Central memory CD8-positive, alpha-beta T cell (primary cell): ENCODE results near the gene CAMSAP1.
A peak's percentile ranks its signal among the peaks of the same experiment; 100 is the strongest.

ENCODE experiments used
- ATAC-seq: fragments of 150-1000 bp; cut with Tn5 transposase; replicated peaks from 2 replicates; pipeline ENCODE4 v1.10.0; 2022; ENCODE audit warnings: mild to moderate bottlenecking, moderate FRiP score, moderate number of reproducible peaks; ENCODE audit not compliant: poor library complexity, severe bottlenecking; ENCODE audit errors: extremely low read depth
- DNase-seq, 2 donors: peaks; one replicate each; pipeline ENCODE4 v3.0.0; 2021; ENCODE audit warnings: low spot score in 2 of 2
- H3K27ac Mint-ChIP-seq: one replicate; pipeline ENCODE4 v1.8.0; 2022; ENCODE audit warnings: low read depth, mild to moderate bottlenecking, moderate library complexity, mixed read lengths
- H3K27me3 Mint-ChIP-seq: one replicate; pipeline ENCODE4 v1.8.0; 2022; ENCODE audit warnings: mixed read lengths
- H3K36me3 Mint-ChIP-seq: one replicate; pipeline ENCODE4 v1.8.0; 2022; ENCODE audit warnings: mild to moderate bottlenecking, moderate library complexity, mixed read lengths; ENCODE audit not compliant: insufficient read depth
- H3K4me1 Mint-ChIP-seq: one replicate; pipeline ENCODE4 v1.8.0; 2022; ENCODE audit warnings: mixed read lengths
- H3K4me3 Mint-ChIP-seq: one replicate; pipeline ENCODE4 v1.8.0; 2022; ENCODE audit warnings: mild to moderate bottlenecking, moderate library complexity, mixed read lengths
- H3K9me3 Mint-ChIP-seq: one replicate; pipeline ENCODE4 v1.8.0; 2022; ENCODE audit warnings: mixed read lengths

Gene CAMSAP1

DNA sequence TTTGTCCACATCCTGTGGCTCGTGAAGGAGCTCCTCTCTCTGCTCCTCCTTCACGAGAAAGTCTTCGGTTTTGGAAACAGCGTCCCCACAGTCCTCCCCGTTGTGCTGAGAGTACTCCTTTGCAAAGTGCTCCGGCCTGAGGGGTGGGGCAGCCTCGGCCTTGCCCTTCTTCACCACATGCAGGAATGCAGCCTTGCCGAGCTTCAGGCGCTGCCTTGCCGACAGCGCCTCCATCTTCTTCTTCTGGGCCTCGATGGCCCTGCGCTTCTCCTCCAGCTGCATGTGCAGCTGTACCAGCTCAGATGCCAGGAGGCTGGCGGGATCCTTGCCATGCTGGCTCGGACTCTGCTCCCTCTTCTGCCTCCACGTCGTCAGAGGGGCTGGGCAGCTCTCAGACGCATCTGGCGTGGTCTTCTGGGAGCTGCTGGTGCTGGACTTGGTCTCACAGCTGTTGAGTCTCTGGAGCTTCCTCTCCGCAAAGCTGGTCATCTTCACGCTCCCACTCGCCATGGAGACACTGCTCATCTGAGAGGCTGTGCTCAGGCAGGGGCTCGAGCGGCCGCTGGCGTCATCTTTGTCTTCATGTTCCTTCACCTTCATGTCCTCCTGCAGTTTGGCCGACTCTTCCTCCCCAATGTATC is 85.5 kb downstream of the CAMSAP1 start:
- DNase-seq (no peak), ATAC-seq (no peak)
- Mint-ChIP-seq H3K27ac (no peak overlapping the region), H3K4me3 (no peak overlapping the region), H3K27me3 (no peaks in the 10 kb centered on the region), H3K9me3 (no peaks in the 10 kb centered on the region), H3K4me1 (peaks cover 11% of the 10 kb centered on the region), H3K36me3 (peaks cover 46% of the 10 kb centered on the region)

GRCh38 chr9:135821116-135821515 is 86.2 kb downstream of the CAMSAP1 start:
- Mint-ChIP-seq H3K27me3 (no peaks in the 10 kb centered on the region), H3K36me3 (peaks cover 52% of the 10 kb centered on the region), H3K9me3 (no peaks in the 10 kb centered on the region)

GRCh38 chr9:135820661-135821060 is 86.7 kb downstream of the CAMSAP1 start:
- peaks cover 9% of the 10 kb centered on the region for H3K4me1 Mint-ChIP-seq
- ATAC-seq (no peak), DNase-seq (no peak)
- no peak overlapping the region for H3K4me3 Mint-ChIP-seq
- H3K27ac Mint-ChIP-seq = peak overlapping the region; percentile 72
- peaks cover 55% of the 10 kb centered on the region for H3K36me3 Mint-ChIP-seq
- H3K27me3 Mint-ChIP-seq = no peaks in the 10 kb centered on the region
- H3K9me3 Mint-ChIP-seq = no peaks in the 10 kb centered on the region

More at GRCh38 chr9:135821116-135821515, 86.2 kb downstream of the CAMSAP1 start:
- peak overlapping the region; percentile 72 for H3K27ac Mint-ChIP-seq
- DNase-seq (no peak), ATAC-seq (no peak)
- H3K4me3 Mint-ChIP-seq = no peak overlapping the region
- H3K4me1 Mint-ChIP-seq = peaks cover 11% of the 10 kb centered on the region

- Mint-ChIP-seq H3K4me3 (no peak overlapping the region), H3K9me3 (no peaks in the 10 kb centered on the region), H3K36me3 (peaks cover 55% of the 10 kb centered on the region), H3K4me1 (peaks cover 2% of the 10 kb centered on the region), H3K27ac (no peak overlapping the region), H3K27me3 (no peaks in the 10 kb centered on the region)
- DNase-seq (no peak), ATAC-seq (no peak)
Observed at GRCh38 chr9:135819905-135820304, 87.4 kb downstream of the CAMSAP1 start.

- Mint-ChIP-seq H3K9me3 (no peaks in the 10 kb centered on the region), H3K36me3 (peaks cover 54% of the 10 kb centered on the region), H3K27me3 (no peaks in the 10 kb centered on the region), H3K27ac (no peak overlapping the region), H3K4me3 (no peak overlapping the region), H3K4me1 (no peaks in the 10 kb centered on the region)
- no peak for ATAC-seq
- no peak for DNase-seq
Observed at GRCh38 chr9:135818718-135819475, 88.4 kb downstream of the CAMSAP1 start.

DNA sequence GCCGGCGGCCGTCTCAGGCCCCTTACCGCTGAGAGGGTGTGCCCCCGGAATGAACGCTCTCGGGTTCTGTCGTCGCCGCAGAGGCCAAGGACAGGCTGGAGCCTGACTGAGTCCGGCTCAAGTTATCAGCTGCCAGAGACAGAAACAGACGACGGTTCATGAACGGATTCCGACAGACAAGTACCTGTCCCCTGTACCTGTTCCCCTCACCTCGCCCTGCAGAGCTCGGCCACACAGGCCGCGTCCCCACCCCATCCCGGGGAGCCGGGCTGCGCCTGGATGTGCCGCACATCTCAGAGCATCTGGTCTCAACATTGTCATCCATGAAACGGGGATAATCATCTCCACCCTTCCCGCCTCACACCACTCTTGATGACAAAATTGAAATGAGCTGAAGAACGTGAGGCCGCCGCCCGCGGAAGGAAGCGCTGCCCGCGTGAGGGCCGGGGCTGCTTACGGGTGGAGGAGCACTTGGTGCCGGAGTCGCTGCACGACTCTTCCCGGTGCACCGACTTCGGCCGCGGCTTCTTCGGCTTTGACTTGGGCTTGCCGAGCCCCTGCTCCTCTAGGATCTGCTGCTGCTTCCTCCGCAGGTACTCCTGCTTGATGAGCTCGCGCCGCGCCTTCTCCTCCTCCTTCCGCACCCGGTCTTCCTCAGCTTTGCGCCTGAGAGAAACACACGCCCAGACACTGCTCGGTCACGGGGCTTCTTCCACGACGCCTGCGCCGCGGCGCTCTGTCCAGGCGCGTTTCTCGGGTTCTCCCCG is 89.2 kb downstream of the CAMSAP1 start:
- H3K36me3 Mint-ChIP-seq = peaks cover 50% of the 10 kb centered on the region
- H3K27me3 Mint-ChIP-seq = no peaks in the 10 kb centered on the region
- H3K4me1 Mint-ChIP-seq = no peaks in the 10 kb centered on the region
- DNase-seq (no peak), ATAC-seq (no peak)
- no peaks in the 10 kb centered on the region for H3K9me3 Mint-ChIP-seq
- no peak overlapping the region for H3K27ac Mint-ChIP-seq
- no peak overlapping the region for H3K4me3 Mint-ChIP-seq

DNA sequence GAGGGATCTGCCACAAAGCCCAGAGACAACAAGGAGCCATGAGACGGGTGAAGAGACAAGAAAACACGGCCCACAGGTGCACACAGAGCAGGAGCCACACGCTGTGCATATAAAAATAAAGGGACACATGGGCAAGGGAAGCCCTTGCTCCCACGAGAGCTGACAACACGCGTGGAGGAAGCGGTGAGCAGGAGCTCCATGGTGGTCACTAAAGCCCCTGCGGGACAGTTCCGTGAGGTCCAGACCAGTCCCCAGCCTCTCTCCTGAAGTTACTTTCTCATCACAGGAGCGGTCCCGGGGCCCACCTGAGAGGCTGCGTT is 90.7 kb downstream of the CAMSAP1 start:
- H3K27me3 Mint-ChIP-seq = no peaks in the 10 kb centered on the region

DNA sequence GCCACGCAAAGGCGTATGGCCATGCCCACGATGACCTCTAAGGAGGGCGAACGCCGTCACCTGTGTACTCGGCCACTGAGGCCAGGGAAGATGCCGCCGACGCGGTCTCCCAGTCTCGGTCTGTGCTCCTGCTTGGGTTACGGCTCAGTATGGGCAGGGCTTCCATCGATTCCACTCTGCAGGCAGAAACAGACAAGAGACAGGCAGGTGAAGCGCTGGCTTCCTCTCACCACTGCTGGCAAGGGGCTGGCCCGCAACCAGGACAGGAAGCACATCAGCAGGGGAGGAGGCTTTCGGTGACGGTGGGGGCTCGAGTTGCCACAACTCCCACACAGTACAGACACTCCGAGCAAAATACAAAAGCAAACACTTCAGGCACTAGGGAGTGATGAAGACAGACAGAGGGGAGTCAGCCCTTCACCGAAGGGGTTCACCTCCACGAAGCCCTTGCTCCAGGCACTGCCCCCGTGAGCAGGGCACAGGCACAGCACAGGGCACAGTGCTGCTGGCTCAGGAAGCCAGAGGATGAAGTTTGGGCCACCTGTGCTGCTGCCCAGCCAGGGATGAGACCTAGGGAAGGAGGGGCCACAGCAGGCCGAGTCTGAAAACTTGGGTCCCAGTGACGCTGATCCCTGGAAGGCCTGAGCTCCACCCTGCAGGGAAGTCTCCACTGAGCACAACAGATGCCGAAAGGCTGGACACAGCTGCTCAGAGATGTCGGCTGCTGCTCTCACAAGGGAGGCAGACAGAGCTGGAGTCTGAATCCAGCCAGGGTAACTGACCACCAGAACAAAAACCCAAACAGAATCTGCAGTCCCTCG is 91.3 kb downstream of the CAMSAP1 start:
- no peak for ATAC-seq
- no peak overlapping the region for H3K27ac Mint-ChIP-seq
- no peaks in the 10 kb centered on the region for H3K4me1 Mint-ChIP-seq
- no peak for DNase-seq
- no peak overlapping the region for H3K4me3 Mint-ChIP-seq
- H3K36me3 Mint-ChIP-seq = peaks cover 49% of the 10 kb centered on the region
- no peaks in the 10 kb centered on the region for H3K27me3 Mint-ChIP-seq
- H3K9me3 Mint-ChIP-seq = no peaks in the 10 kb centered on the region

More for the DNA sequence above, 90.7 kb downstream of the CAMSAP1 start:
- ATAC-seq (no peak), DNase-seq (no peak)
- Mint-ChIP-seq H3K4me3 (no peak overlapping the region), H3K27ac (no peak overlapping the region), H3K4me1 (no peaks in the 10 kb centered on the region), H3K36me3 (peaks cover 49% of the 10 kb centered on the region), H3K9me3 (no peaks in the 10 kb centered on the region)

- DNase-seq (no peak), ATAC-seq (no peak)
- Mint-ChIP-seq H3K36me3 (peaks cover 49% of the 10 kb centered on the region), H3K27ac (no peak overlapping the region), H3K9me3 (no peaks in the 10 kb centered on the region), H3K4me3 (no peak overlapping the region), H3K4me1 (no peaks in the 10 kb centered on the region), H3K27me3 (no peaks in the 10 kb centered on the region)
Observed at GRCh38 chr9:135815413-135815812, 91.9 kb downstream of the CAMSAP1 start.

DNA sequence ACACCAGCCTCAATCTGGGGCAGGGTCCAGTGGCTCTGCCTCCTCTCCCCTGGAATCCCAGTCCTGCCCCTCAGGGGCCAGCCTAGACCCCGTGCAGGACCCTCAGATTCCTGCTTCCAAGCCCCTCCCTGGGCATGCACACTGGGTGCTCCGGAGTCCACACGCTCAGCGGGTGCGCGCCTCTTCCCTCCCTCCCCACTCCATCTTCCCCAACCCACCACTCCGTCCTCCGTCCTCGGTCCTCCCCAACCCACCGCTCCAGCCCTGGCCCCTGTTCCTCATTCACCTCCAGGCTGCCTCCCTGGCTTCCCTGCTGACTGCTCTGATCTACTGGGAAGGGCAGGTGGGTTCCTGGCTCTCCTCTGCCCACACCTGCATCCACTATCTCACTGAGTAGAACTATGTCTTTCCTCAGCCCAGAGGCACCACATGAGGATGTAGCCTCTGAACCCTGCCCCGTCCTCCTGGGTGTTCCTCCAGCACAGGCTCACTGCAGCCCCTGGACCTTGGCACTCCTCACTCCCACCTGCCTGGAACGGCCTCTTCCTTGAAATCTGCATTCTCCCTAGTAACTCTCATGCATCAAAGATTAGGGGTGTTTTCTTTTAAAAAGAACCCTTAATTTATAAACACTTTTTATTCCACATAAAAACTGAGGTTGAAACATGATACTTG is 92.8 kb downstream of the CAMSAP1 start:
- no peak overlapping the region for H3K27ac Mint-ChIP-seq
- H3K36me3 Mint-ChIP-seq = peaks cover 43% of the 10 kb centered on the region
- ATAC-seq = no peak
- no peak overlapping the region for H3K4me3 Mint-ChIP-seq
- no peak for DNase-seq
- no peaks in the 10 kb centered on the region for H3K9me3 Mint-ChIP-seq
- no peaks in the 10 kb centered on the region for H3K4me1 Mint-ChIP-seq
- H3K27me3 Mint-ChIP-seq = no peaks in the 10 kb centered on the region

GRCh38 chr9:135813671-135814290 is 93.6 kb downstream of the CAMSAP1 start:
- Mint-ChIP-seq H3K27ac (no peak overlapping the region), H3K27me3 (no peaks in the 10 kb centered on the region), H3K36me3 (peaks cover 37% of the 10 kb centered on the region), H3K9me3 (no peaks in the 10 kb centered on the region), H3K4me1 (no peaks in the 10 kb centered on the region), H3K4me3 (no peak overlapping the region)
- DNase-seq = no peak
- no peak for ATAC-seq
